ENCODE measurements around the gene SMG6.

The SMG6 gene

GRCh38 chr17:2093349-2093748, 210.2 kb downstream of the SMG6 start:
- DNase-seq = no peak

- no peak for DNase-seq
Observed at GRCh38 chr17:2092253-2092652, 211.3 kb downstream of the SMG6 start.

- no peak for DNase-seq
Observed at GRCh38 chr17:2090804-2091534, 212.6 kb downstream of the SMG6 start.

GRCh38 chr17:2090210-2090641, 213.4 kb downstream of the SMG6 start:
- no peak for DNase-seq

- DNase-seq = no peak
Observed at GRCh38 chr17:2089021-2089422, 214.6 kb downstream of the SMG6 start.

- peak; percentile 63 for DNase-seq
Observed at GRCh38 chr17:2087597-2088211, 215.9 kb downstream of the SMG6 start.

- no peak for DNase-seq
Observed at GRCh38 chr17:2086306-2086705, 217.3 kb downstream of the SMG6 start.

GRCh38 chr17:2085648-2085949, 218.0 kb downstream of the SMG6 start:
- no peak for DNase-seq

- no peak for DNase-seq
Observed at GRCh38 chr17:2084766-2085647, 218.6 kb downstream of the SMG6 start.

- DNase-seq = no peak
Observed at GRCh38 chr17:2084036-2084765, 219.4 kb downstream of the SMG6 start.

GRCh38 chr17:2083613-2084035, 220.0 kb downstream of the SMG6 start:
- DNase-seq = no peak

GRCh38 chr17:2082003-2082781, 221.4 kb downstream of the SMG6 start:
- DNase-seq = no peak

GRCh38 chr17:2081564-2081963, 222.0 kb downstream of the SMG6 start:
- DNase-seq = no peak

- DNase-seq = no peak
Observed at GRCh38 chr17:2077040-2077439, 226.5 kb downstream of the SMG6 start.

- no peak for DNase-seq
Observed at GRCh38 chr17:2076087-2076984, 227.2 kb downstream of the SMG6 start.

- DNase-seq = no peak
Observed at GRCh38 chr17:2075336-2076086, 228.1 kb downstream of the SMG6 start.

- DNase-seq = no peak
Observed at GRCh38 chr17:2074919-2075318, 228.7 kb downstream of the SMG6 start.

GRCh38 chr17:2071455-2072281, 231.9 kb downstream of the SMG6 start:
- no peak for DNase-seq

- DNase-seq = no peak
Observed at GRCh38 chr17:2071024-2071385, 232.6 kb downstream of the SMG6 start.

Measured in stimulated activated naive CD4-positive, alpha-beta T cell treated with Interleukin-2 at 50 U/mL for 16 hours (primary cell).